Measurements from ENCODE around the gene PITX1. TPM values are rescaled to one million over a fixed set of nuclear protein-coding genes. Genes with fewer than 3 reads are reported as not detected.
"Not testable (repeated sequence)": the region's sequence is repeated elsewhere in the genome, so short reads cannot be mapped to it uniquely, and the experiment has no call there.

The PITX1 gene
- polyA plus RNA-seq, 1 experiment: 14.3 TPM

- Histone ChIP-seq H3K36me3 (ENCODE audit: control insufficient read depth, insufficient read depth, low read length) (no peaks in the 10 kb centered on the region), H3K27me3 (ENCODE audit: control insufficient read depth, insufficient read depth, low read length) (no peaks in the 10 kb centered on the region), H3K4me3 (ENCODE audit: low read depth, low read length) (no peak overlapping the region)
- POLR2A ChIA-PET: no interaction called here
- TF ChIP-seq, protein P1, sequence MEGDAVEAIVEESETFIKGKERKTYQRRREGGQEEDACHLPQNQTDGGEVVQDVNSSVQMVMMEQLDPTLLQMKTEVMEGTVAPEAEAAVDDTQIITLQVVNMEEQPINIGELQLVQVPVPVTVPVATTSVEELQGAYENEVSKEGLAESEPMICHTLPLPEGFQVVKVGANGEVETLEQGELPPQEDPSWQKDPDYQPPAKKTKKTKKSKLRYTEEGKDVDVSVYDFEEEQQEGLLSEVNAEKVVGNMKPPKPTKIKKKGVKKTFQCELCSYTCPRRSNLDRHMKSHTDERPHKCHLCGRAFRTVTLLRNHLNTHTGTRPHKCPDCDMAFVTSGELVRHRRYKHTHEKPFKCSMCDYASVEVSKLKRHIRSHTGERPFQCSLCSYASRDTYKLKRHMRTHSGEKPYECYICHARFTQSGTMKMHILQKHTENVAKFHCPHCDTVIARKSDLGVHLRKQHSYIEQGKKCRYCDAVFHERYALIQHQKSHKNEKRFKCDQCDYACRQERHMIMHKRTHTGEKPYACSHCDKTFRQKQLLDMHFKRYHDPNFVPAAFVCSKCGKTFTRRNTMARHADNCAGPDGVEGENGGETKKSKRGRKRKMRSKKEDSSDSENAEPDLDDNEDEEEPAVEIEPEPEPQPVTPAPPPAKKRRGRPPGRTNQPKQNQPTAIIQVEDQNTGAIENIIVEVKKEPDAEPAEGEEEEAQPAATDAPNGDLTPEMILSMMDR (IDR thresholded peaks at IDR 0.05; ENCODE audit: insufficient read depth, low read depth, low read length): no peak
- CTCF ChIA-PET: interaction anchor here (1.7 kb wide), 1 partner anchor 187 kb away, joined by 3 read pairs; no protein-coding TSS in a partner anchor
- no peak for DNase-seq (ENCODE audit: low read depth)
Observed at GRCh38 chr5:135005076-135005475, 29.0 kb downstream of the PITX1 start.

DNA sequence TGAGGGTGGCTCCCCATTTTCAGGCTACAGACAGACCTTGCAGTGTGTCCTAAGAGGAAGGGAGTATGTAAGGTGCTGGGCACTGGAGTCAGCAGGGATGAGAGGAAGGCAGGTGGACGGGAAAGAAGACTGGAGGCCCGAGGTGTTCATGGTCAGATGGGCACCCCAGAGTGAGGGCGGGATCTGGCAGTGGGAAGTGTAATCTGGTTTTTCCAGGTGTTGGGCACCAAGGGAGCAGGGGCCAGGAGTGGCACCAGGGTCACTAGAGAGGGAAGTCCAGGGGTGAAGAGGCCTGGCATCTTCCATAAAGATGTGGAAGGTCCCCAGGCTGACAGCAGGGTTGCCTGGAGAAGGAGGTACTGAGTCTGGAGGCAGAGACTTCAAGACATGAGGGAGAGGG is 29.7 kb downstream of the PITX1 start:
- TF ChIP-seq, protein P1 (IDR thresholded peaks at IDR 0.05; ENCODE audit: insufficient read depth, low read depth, low read length): no peak
- ChIA-PET POLR2A (no interaction called here), CTCF (no interaction called here)
- no peak for DNase-seq (ENCODE audit: low read depth)
- H3K27me3 ChIP-seq (ENCODE audit: control insufficient read depth, insufficient read depth, low read length): no peaks in the 10 kb centered on the region
- H3K36me3 ChIP-seq (ENCODE audit: control insufficient read depth, insufficient read depth, low read length): no peaks in the 10 kb centered on the region
- H3K4me3 ChIP-seq (ENCODE audit: low read depth, low read length): no peak overlapping the region

DNA sequence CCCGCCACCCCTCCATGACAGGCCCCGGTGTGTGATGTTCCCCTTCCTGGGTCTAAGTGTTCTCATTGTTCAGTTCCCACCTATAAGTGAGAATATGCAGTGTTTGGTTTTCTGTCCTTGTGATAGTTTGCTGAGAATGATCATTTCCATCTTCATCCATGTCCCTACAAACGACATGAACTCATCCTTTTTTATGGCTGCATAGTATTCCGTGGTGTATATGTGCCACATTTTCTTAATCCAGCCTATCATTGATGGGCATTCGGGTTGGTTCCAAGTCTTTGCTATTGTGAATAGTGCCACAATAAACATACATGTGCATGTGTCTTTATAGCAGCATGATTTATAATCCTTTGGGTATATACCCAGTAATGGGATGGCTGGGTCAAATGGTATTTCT is 36.0 kb downstream of the PITX1 start:
- DNase-seq (ENCODE audit: low read depth); CTCF ChIA-PET; POLR2A ChIA-PET; H3K36me3 ChIP-seq (ENCODE audit: control insufficient read depth, insufficient read depth, low read length); H3K27me3 ChIP-seq (ENCODE audit: control insufficient read depth, insufficient read depth, low read length); H3K4me3 ChIP-seq (ENCODE audit: low read depth, low read length): not testable (repeated sequence)

GRCh38 chr5:134997015-134997414 is 37.0 kb downstream of the PITX1 start:
- TF ChIP-seq, protein P1 (IDR thresholded peaks at IDR 0.05; ENCODE audit: insufficient read depth, low read depth, low read length): no peak
- POLR2A ChIA-PET: no interaction called here
- H3K4me3 ChIP-seq (ENCODE audit: low read depth, low read length): no peak overlapping the region
- H3K27me3 ChIP-seq (ENCODE audit: control insufficient read depth, insufficient read depth, low read length): no peaks in the 10 kb centered on the region
- CTCF ChIA-PET: no interaction called here
- DNase-seq (ENCODE audit: low read depth): no peak
- H3K36me3 ChIP-seq (ENCODE audit: control insufficient read depth, insufficient read depth, low read length): no peaks in the 10 kb centered on the region

- no peak for DNase-seq (ENCODE audit: low read depth)
- Histone ChIP-seq H3K4me3 (ENCODE audit: low read depth, low read length) (no peak overlapping the region), H3K36me3 (ENCODE audit: control insufficient read depth, insufficient read depth, low read length) (no peaks in the 10 kb centered on the region), H3K27me3 (ENCODE audit: control insufficient read depth, insufficient read depth, low read length) (no peaks in the 10 kb centered on the region)
- TF ChIP-seq, protein P1 (IDR thresholded peaks at IDR 0.05; ENCODE audit: insufficient read depth, low read depth, low read length): no peak
- POLR2A ChIA-PET: no interaction called here
- CTCF ChIA-PET: interaction anchor here (0.8 to 1.0 kb wide), 2 partner anchors 12 to 15 kb away, joined by 3 read pairs; no protein-coding TSS in a partner anchor
Observed at GRCh38 chr5:134995850-134996402, 38.1 kb downstream of the PITX1 start.

DNA sequence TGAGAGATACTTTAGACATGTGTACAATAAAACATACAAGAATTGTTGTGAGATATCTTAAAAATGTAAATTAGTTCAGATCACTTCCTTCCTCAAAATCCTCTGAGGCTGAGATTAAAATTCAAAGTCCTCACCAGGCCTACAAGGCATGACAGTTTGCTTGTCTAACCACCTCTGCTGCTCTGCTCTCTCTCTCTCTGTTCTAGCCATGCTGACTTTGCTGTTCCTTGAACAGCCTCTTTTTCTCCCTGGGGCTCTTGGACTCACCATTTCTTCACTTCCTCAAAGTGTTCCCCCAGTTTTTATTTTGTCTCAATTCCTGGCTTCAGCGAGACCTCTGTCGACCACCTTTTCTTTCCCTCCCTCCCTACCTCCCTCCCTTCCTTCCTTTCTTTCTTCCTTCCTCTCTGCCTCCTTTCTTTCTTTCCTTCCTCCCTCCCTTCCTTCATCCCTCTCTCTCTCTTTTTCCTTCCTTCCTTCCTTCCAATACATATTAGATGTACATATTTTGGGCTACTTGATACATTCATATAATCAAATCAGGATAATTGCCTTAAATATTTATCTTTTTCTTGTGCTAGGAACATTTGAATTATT is 39.4 kb downstream of the PITX1 start:
- no peaks in the 10 kb centered on the region for H3K36me3 ChIP-seq (ENCODE audit: control insufficient read depth, insufficient read depth, low read length)
- TF ChIP-seq, protein P1 (IDR thresholded peaks at IDR 0.05; ENCODE audit: insufficient read depth, low read depth, low read length): no peak
- H3K4me3 ChIP-seq (ENCODE audit: low read depth, low read length): no peak overlapping the region
- POLR2A ChIA-PET: no interaction called here
- H3K27me3 ChIP-seq (ENCODE audit: control insufficient read depth, insufficient read depth, low read length): no peaks in the 10 kb centered on the region
- CTCF ChIA-PET: interaction anchor here (1.0 kb wide), 1 partner anchor 16 kb away, joined by 3 read pairs; no protein-coding TSS in a partner anchor
- no peak for DNase-seq (ENCODE audit: low read depth)

All from BJ (cell line).